Measurements from ENCODE around the gene PTGER4.

DNA sequence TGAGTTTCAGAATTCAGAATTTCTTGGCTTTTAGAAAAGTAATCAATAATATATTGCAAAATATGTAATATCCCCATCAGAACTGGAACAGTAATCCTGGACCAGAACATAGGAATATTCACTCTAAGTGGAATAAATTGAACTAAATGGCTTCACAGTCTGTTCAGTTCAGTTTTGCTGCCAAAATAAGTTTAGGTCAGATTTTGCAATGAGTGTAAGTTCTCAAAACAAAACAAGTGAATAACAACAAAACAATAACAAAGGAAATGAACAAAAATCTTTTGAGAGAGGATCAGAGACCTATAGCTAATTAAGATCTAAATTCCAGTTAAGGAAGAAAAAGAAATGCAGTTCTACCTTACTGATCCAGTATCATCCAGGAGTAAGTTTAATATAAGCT is 9.3 kb downstream of the PTGER4 start:
- TF ChIP-seq EZH2 (IDR thresholded peaks at IDR 0.05; ENCODE audit: low read depth, low read length, severe bottlenecking) (no peak), POLR2A (IDR thresholded peaks at IDR 0.05; ENCODE audit: control extremely low read depth in 1 of 2, low read depth in 2 of 2, low read length in 2 of 2) (no peak), HDAC6 (IDR thresholded peaks at IDR 0.05; ENCODE audit: low read depth, low read length) (no peak)
- TF ChIP-seq, protein P1, sequence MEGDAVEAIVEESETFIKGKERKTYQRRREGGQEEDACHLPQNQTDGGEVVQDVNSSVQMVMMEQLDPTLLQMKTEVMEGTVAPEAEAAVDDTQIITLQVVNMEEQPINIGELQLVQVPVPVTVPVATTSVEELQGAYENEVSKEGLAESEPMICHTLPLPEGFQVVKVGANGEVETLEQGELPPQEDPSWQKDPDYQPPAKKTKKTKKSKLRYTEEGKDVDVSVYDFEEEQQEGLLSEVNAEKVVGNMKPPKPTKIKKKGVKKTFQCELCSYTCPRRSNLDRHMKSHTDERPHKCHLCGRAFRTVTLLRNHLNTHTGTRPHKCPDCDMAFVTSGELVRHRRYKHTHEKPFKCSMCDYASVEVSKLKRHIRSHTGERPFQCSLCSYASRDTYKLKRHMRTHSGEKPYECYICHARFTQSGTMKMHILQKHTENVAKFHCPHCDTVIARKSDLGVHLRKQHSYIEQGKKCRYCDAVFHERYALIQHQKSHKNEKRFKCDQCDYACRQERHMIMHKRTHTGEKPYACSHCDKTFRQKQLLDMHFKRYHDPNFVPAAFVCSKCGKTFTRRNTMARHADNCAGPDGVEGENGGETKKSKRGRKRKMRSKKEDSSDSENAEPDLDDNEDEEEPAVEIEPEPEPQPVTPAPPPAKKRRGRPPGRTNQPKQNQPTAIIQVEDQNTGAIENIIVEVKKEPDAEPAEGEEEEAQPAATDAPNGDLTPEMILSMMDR (IDR thresholded peaks at IDR 0.05; ENCODE audit: control extremely low read depth in 1 of 3, insufficient read depth in 1 of 3, low read depth in 1 of 3, low read length in 3 of 3), result no peak
